Fibroblast of the aortic adventitia (primary cell): ENCODE results near the gene INSL3. TPM values are rescaled to one million over a fixed set of nuclear protein-coding genes. Genes with fewer than 3 reads are reported as not detected.

Experiments used
- DNase-seq: peaks from one replicate; pipeline ENCODE4 v3.0.0-alpha.2; 2010; ENCODE audit warnings: low read depth
- H3K4me3 ChIP-seq: 2 replicates; pipeline ENCODE4 v1.5.1; 2011; ENCODE audit warnings: low read depth, mild to moderate bottlenecking, control low read depth, low read length, moderate library complexity
- CTCF ChIP-seq: IDR thresholded peaks from 2 replicates; pipeline ENCODE4 v1.5.1; 2011; ENCODE audit warnings: mild to moderate bottlenecking, low read length, control low read depth, inconsistent platforms; ENCODE audit not compliant: insufficient read depth
- total RNA-seq: library from RNA; depleted of rRNA; stranded (reverse); fragments of >200 nt; gene quantifications from 2 replicates; pipeline ENCODE4 v1.2.3, GENCODE V29; 2012; ENCODE audit warnings: low replicate concordance

The INSL3 gene
- total RNA-seq, 1 donor, result not detected

- DNase-seq, result no peak
- no peak for TF ChIP-seq CTCF
- H3K4me3 ChIP-seq, result no peak overlapping the region
Observed at GRCh38 chr19:17846146-17846545, 24.8 kb upstream of the INSL3 start.

GRCh38 chr19:17843908-17844490 is 22.7 kb upstream of the INSL3 start:
- DNase-seq, result no peak
- TF ChIP-seq CTCF, result no peak
- H3K4me3 ChIP-seq, result no peak overlapping the region

- DNase-seq, result no peak
- H3K4me3 ChIP-seq, result no peak overlapping the region
- no peak for TF ChIP-seq CTCF
Observed at GRCh38 chr19:17843292-17843827, 22.0 kb upstream of the INSL3 start.

- peak overlapping the region; percentile 50 for H3K4me3 ChIP-seq
- no peak for DNase-seq
- no peak for TF ChIP-seq CTCF
Observed at GRCh38 chr19:17842663-17843291, 21.5 kb upstream of the INSL3 start.

GRCh38 chr19:17841810-17842662 is 20.7 kb upstream of the INSL3 start:
- H3K4me3 ChIP-seq, result peak overlapping the region; percentile 50
- peak; percentile 78 for DNase-seq
- TF ChIP-seq CTCF, result no peak

- no peak for DNase-seq
- H3K4me3 ChIP-seq, result no peak overlapping the region
- TF ChIP-seq CTCF, result no peak
Observed at GRCh38 chr19:17841371-17841809, 20.1 kb upstream of the INSL3 start.
